Activated naive CD4-positive, alpha-beta T cell treated with anti-CD3 and anti-CD28 coated beads for 36 hours (primary cell): Measurements from ENCODE around the gene CHST12. TPM values are rescaled to one million over a fixed set of nuclear protein-coding genes. Genes with fewer than 3 reads are reported as not detected.

Experiments
- CTCF ChIA-PET: fragments of 350-600 bp; sonication (Branson Sonifier 250); formaldehyde crosslinking; loops from one replicate; lab custom pipeline; 2021; ENCODE audit warnings: antibody characterized with exemption; lab: Charles Lee
- DNase-seq: peaks from one replicate; pipeline ENCODE4 v3.0.0-alpha.2; 2020
- H3K27ac Mint-ChIP-seq: one replicate; pipeline ENCODE4 v1.8.0; 2021; ENCODE audit warnings: mild to moderate bottlenecking, mixed read lengths
- H3K27me3 Mint-ChIP-seq: one replicate; pipeline ENCODE4 v1.8.0; 2021; ENCODE audit warnings: low read depth, mixed read lengths
- H3K36me3 Mint-ChIP-seq: one replicate; pipeline ENCODE4 v1.8.0; 2021; ENCODE audit warnings: low read depth, mixed read lengths
- H3K4me1 Mint-ChIP-seq: one replicate; pipeline ENCODE4 v1.8.0; 2021; ENCODE audit warnings: low read depth, mixed read lengths
- H3K4me3 Mint-ChIP-seq: one replicate; pipeline ENCODE4 v1.8.0; 2021; ENCODE audit warnings: mild to moderate bottlenecking, moderate library complexity, mixed read lengths
- H3K9me3 Mint-ChIP-seq: one replicate; pipeline ENCODE4 v1.8.0; 2021; ENCODE audit warnings: mixed read lengths
- intact Hi-C: fragments of 100-400 bp; cut with micrococcal nuclease; formaldehyde crosslinking; loops from one replicate; pipeline ENCODE4 v1.15.1; 2023
- total RNA-seq, 2 experiments: library from RNA; stranded (reverse); gene quantifications; one replicate each; pipeline ENCODE4 v1.2.3, GENCODE V29; 2021

Gene CHST12
- total RNA-seq, 2 experiments from 2014 or later: 0.62 to 0.64 TPM

DNA sequence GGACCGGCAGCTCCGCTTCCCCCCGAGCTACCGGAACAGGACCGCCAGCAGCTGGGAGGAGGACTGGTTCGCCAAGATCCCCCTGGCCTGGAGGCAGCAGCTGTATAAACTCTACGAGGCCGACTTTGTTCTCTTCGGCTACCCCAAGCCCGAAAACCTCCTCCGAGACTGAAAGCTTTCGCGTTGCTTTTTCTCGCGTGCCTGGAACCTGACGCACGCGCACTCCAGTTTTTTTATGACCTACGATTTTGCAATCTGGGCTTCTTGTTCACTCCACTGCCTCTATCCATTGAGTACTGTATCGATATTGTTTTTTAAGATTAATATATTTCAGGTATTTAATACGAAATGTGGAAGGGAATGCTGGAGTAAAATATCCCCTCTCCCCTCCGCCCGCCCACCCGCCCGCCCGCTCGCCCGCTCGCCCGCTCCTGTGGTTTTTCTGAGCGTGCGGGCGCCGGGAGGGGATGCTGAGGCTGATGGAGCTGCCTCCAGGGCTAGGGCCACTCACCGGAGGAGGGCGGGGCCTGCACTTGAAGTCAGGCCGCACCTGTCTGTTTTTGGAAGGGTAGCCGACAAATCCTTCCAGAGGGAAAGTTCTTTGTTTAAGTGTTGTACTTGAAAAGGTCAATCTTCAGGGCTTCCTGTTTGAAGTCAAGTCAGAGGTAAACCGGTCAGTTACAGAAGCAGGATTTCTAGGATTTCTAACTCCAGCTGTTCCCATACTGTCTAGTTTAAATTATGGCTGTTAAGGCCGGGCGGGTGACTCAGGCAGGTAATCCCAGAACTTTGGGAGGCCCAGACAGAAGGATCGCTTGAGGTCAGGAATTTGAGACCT is 30.5 kb downstream of the CHST12 start:
- no peak for DNase-seq
- no peak overlapping the region for H3K4me3 Mint-ChIP-seq
- intact Hi-C loops: no loop called here
- H3K27ac Mint-ChIP-seq: no peak overlapping the region
- peaks cover 9% of the 10 kb centered on the region for H3K36me3 Mint-ChIP-seq
- no peaks in the 10 kb centered on the region for H3K27me3 Mint-ChIP-seq
- peaks cover 7% of the 10 kb centered on the region for H3K9me3 Mint-ChIP-seq
- H3K4me1 Mint-ChIP-seq: no peaks in the 10 kb centered on the region
- CTCF ChIA-PET: interaction anchor here (1.0 kb wide), 1 partner anchor 17 kb away, joined by 7 read pairs; no protein-coding TSS in a partner anchor

GRCh38 chr7:2435146-2435545 is 31.7 kb downstream of the CHST12 start:
- DNase-seq: no peak
- intact Hi-C loops: no loop called here
- Mint-ChIP-seq H3K4me3 (no peak overlapping the region), H3K27ac (no peak overlapping the region), H3K9me3 (peaks cover 7% of the 10 kb centered on the region), H3K27me3 (no peaks in the 10 kb centered on the region), H3K4me1 (no peaks in the 10 kb centered on the region), H3K36me3 (peaks cover 9% of the 10 kb centered on the region)
- CTCF ChIA-PET: interaction anchor here (1.1 kb wide), 1 partner anchor 34 kb away, joined by 6 read pairs; no protein-coding TSS in a partner anchor

GRCh38 chr7:2436341-2437104 is 33.1 kb downstream of the CHST12 start:
- DNase-seq: no peak
- Mint-ChIP-seq H3K4me3 (no peak overlapping the region), H3K27me3 (no peaks in the 10 kb centered on the region), H3K4me1 (no peaks in the 10 kb centered on the region), H3K36me3 (peaks cover 4% of the 10 kb centered on the region), H3K27ac (no peak overlapping the region), H3K9me3 (no peaks in the 10 kb centered on the region)
- CTCF ChIA-PET: interaction anchor here (0.5 to 1.1 kb wide), 2 partner anchors 32 to 202 kb away, joined by 3 to 6 read pairs; no protein-coding TSS in a partner anchor
- intact Hi-C loops: no loop called here

DNA sequence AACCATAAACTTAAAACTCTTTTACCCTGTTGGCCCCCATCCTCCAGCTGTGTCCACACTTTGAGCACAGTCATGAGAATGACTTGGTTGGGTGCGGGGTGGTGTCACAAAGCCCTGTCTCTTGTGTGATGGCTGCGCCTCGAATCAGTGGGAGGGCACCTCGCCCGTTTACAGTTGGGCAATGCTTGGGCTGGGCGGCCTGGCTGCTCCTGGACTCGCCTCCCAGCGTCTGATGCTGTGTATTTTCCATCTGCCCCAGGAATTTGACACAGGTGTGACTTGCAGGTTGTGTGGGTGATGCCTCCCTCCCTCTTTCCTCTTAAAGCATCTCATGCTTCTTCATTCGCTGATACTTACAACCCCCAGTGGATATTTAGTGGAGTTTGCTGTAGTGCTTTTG is 33.7 kb downstream of the CHST12 start:
- intact Hi-C loops: no loop called here
- no peaks in the 10 kb centered on the region for H3K9me3 Mint-ChIP-seq
- H3K27ac Mint-ChIP-seq: no peak overlapping the region
- H3K4me3 Mint-ChIP-seq: no peak overlapping the region
- DNase-seq: no peak
- peaks cover 4% of the 10 kb centered on the region for H3K36me3 Mint-ChIP-seq
- CTCF ChIA-PET: no interaction called here
- H3K27me3 Mint-ChIP-seq: no peaks in the 10 kb centered on the region
- H3K4me1 Mint-ChIP-seq: no peaks in the 10 kb centered on the region

GRCh38 chr7:2437537-2438148 is 34.2 kb downstream of the CHST12 start:
- DNase-seq: no peak
- Mint-ChIP-seq H3K9me3 (no peaks in the 10 kb centered on the region), H3K4me1 (no peaks in the 10 kb centered on the region), H3K27ac (no peak overlapping the region), H3K36me3 (peaks cover 4% of the 10 kb centered on the region), H3K4me3 (no peak overlapping the region), H3K27me3 (no peaks in the 10 kb centered on the region)
- CTCF ChIA-PET: no interaction called here
- intact Hi-C loops: no loop called here

DNA sequence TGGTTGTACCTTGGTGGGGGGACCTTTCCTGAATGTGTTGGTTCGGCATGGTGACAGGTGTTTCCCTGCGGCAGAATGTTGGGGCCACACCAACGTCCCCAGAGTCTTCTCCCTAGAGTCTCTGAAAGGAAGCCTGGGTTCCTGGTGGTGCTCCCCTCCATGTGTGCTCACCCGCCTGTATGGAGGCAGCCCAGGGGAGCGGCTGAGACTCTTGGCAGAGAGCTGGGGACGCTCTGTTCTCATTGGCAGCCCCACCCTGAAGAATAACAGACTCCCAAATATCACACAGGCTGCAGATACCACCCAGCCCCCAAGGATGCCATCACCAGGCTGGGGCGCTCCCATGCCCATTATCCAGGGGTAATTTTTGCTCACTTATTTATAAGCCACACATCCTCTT is 34.8 kb downstream of the CHST12 start:
- CTCF ChIA-PET: no interaction called here
- no peak overlapping the region for H3K4me3 Mint-ChIP-seq
- H3K27ac Mint-ChIP-seq: no peak overlapping the region
- intact Hi-C loops: no loop called here
- peaks cover 4% of the 10 kb centered on the region for H3K36me3 Mint-ChIP-seq
- DNase-seq: no peak
- H3K27me3 Mint-ChIP-seq: no peaks in the 10 kb centered on the region
- no peaks in the 10 kb centered on the region for H3K4me1 Mint-ChIP-seq
- H3K9me3 Mint-ChIP-seq: no peaks in the 10 kb centered on the region

DNA sequence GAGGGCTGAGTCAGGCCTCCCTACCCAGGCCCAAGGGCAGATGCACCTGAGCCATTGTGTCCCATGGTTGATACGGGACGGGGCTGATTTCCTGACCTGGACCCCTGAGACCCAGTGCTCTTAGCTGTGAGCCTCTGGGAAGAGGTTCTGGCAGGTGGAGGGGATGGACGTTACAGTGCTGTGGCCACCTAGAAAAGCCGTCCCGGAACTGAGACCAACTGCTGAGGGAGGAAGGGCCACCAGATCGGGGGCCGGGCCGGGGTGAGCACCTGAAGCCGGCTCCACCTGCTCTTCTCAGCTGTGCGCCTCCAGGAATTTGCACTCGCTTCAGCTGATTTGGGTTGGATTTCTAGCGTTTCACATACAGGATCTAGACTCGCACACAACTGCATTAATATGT is 35.4 kb downstream of the CHST12 start:
- CTCF ChIA-PET: no interaction called here
- H3K4me1 Mint-ChIP-seq: no peaks in the 10 kb centered on the region
- H3K9me3 Mint-ChIP-seq: no peaks in the 10 kb centered on the region
- DNase-seq: no peak
- H3K27me3 Mint-ChIP-seq: no peaks in the 10 kb centered on the region
- intact Hi-C loops: no loop called here
- peaks cover 3% of the 10 kb centered on the region for H3K36me3 Mint-ChIP-seq
- no peak overlapping the region for H3K27ac Mint-ChIP-seq
- no peak overlapping the region for H3K4me3 Mint-ChIP-seq

GRCh38 chr7:2440608-2441245 is 37.3 kb downstream of the CHST12 start:
- intact Hi-C loops: no loop called here
- DNase-seq: no peak
- Mint-ChIP-seq H3K4me1 (no peaks in the 10 kb centered on the region), H3K9me3 (no peaks in the 10 kb centered on the region), H3K27me3 (no peaks in the 10 kb centered on the region), H3K4me3 (no peak overlapping the region), H3K27ac (no peak overlapping the region), H3K36me3 (no peaks in the 10 kb centered on the region)
- CTCF ChIA-PET: interaction anchor here (0.6 to 1.6 kb wide), 2 partner anchors 11 to 202 kb away, joined by 3 to 4 read pairs; no protein-coding TSS in a partner anchor

DNA sequence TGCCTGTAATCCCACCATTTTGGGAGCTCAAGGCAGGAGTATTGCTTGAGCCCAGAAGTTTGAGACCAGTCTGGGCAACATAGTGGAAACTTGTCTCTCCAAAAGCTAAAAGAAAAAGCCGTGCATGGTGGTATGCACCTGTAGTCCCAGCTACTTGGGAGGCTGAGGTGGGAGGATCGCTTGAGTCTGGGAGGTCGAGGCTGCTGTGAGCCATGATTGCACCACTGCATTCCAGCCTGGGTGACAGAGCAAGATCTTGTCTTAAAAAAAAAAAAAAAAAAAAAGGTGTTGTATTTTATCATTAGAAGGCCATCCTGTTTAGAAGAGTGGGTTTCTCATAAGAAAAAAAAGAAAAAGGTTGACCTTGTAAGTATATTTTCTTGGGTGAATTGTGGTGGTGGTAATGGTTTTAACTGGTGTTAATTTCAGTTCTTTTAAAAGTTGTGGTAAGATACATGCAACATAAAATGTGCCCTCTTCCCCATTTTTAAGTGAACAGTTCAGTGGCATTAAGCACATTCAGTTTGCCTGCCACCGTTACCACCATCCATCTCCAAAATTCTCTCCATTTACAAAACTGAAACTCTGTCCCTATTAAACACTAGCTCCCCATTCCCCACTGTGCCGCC is 38.1 kb downstream of the CHST12 start:
- H3K4me1 Mint-ChIP-seq: no peaks in the 10 kb centered on the region
- no peak overlapping the region for H3K4me3 Mint-ChIP-seq
- intact Hi-C loops: no loop called here
- no peaks in the 10 kb centered on the region for H3K9me3 Mint-ChIP-seq
- no peaks in the 10 kb centered on the region for H3K27me3 Mint-ChIP-seq
- H3K27ac Mint-ChIP-seq: no peak overlapping the region
- CTCF ChIA-PET: interaction anchor here (0.6 to 1.6 kb wide), 3 partner anchors 9 to 201 kb away, joined by 3 to 4 read pairs (median 3); no protein-coding TSS in a partner anchor
- DNase-seq: no peak
- H3K36me3 Mint-ChIP-seq: no peaks in the 10 kb centered on the region

DNA sequence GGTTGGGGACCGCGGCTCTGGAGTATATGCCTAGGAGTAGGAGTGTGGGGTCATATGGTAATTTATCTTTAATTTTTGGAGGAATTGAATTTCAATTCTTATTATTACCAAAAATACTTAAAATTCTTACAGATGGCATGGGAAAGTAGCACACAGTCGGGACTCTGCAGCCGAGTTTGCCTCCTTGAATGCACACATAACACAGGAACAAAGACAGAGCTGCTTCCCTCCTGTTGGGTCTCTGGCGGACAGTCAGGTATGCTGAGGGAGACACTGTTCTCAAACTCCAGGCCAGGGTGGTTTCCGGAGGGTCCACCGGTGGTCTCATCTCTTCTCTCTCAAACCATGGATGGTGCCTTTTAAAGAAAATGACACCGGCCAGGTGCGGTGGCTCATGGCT is 40.1 kb downstream of the CHST12 start:
- intact Hi-C loops: no loop called here
- Mint-ChIP-seq H3K36me3 (no peaks in the 10 kb centered on the region), H3K27me3 (no peaks in the 10 kb centered on the region), H3K4me1 (no peaks in the 10 kb centered on the region), H3K9me3 (no peaks in the 10 kb centered on the region), H3K27ac (no peak overlapping the region), H3K4me3 (no peak overlapping the region)
- DNase-seq: no peak
- CTCF ChIA-PET: no interaction called here

- CTCF ChIA-PET: interaction anchor here (0.6 to 1.1 kb wide), 2 partner anchors 22 to 24 kb away, joined by 3 to 4 read pairs; no protein-coding TSS in a partner anchor
- H3K27ac Mint-ChIP-seq: no peak overlapping the region
- H3K4me3 Mint-ChIP-seq: no peak overlapping the region
- no peaks in the 10 kb centered on the region for H3K36me3 Mint-ChIP-seq
- no peaks in the 10 kb centered on the region for H3K9me3 Mint-ChIP-seq
- H3K4me1 Mint-ChIP-seq: no peaks in the 10 kb centered on the region
- intact Hi-C loops: no loop called here
- H3K27me3 Mint-ChIP-seq: no peaks in the 10 kb centered on the region
- no peak for DNase-seq
Measured at GRCh38 chr7:2444476-2444875, 41.1 kb downstream of the CHST12 start.
